GM12878 (cell line): ENCODE measurements around the gene ANKRD37. TPM values are rescaled to one million over a fixed set of nuclear protein-coding genes. Genes with fewer than 3 reads are reported as not detected.

Experiments
- ATAC-seq: fragments of 200-7000 bp; cut with Tn5 transposase; 3 replicates; pipeline ENCODE4 v1.9.1; 2020; ENCODE audit warnings: mild to moderate bottlenecking, moderate library complexity
- BruUV-seq: library from RNA; stranded (reverse); fragments of 400-500 nt; replicated peaks from 2 replicates; lab custom pipeline; 2021; lab: Mats Ljungman, UMichigan
- CTCF ChIA-PET: fragments of 300-600 bp; sonication (Branson Sonifier 250); formaldehyde crosslinking; extraction: SDS; loops from one replicate; lab custom pipeline; 2021; ENCODE audit warnings: inconsistent platforms; lab: Yijun Ruan, JAX
- POLR2A ChIA-PET: fragments of 350-600 bp; formaldehyde crosslinking; extraction: SDS; loops from one replicate; lab custom pipeline; 2021; ENCODE audit warnings: inconsistent platforms; lab: Charles Lee
- RAD21 ChIA-PET: fragments of 300-600 bp; sonication (Branson Sonifier 250); formaldehyde crosslinking; loops from one replicate; lab custom pipeline; 2023; ENCODE audit warnings: antibody characterized with exemption; ENCODE audit not compliant: unreplicated experiment; lab: Charles Lee
- SMC1A ChIA-PET: fragments of 300-600 bp; sonication (Branson Sonifier 250); formaldehyde crosslinking; loops from one replicate; lab custom pipeline; 2023; ENCODE audit not compliant: unreplicated experiment, uncharacterized antibody; lab: Charles Lee
- DNase-seq: peaks from one replicate; pipeline ENCODE4 v3.0.0-alpha.2; 2011; ENCODE audit warnings: low read depth, low spot score
- FAIRE-seq: peaks from 3 replicates; lab custom pipeline; 2011; peaks lifted over from hg19 to GRCh38; lab: Jason Lieb, UNC
- H2AFZ ChIP-seq: 2 replicates; pipeline ENCODE4 v1.6.0; 2011; ENCODE audit warnings: low read depth, low read length, control low read depth; ENCODE audit not compliant: control insufficient read depth
- H3K27ac ChIP-seq: 2 replicates; pipeline ENCODE4 v1.5.1; 2011; ENCODE audit warnings: control low read depth; ENCODE audit not compliant: control insufficient read depth, insufficient read depth
- H3K27me3 ChIP-seq, 2 experiments: replicated peaks in 1 of 2; 2 replicates each; pipeline versions ENCODE4 v1.6.0 to v1.6.1; 2011; ENCODE audit warnings: low read length in 1 of 2; ENCODE audit not compliant: control insufficient read depth in 2 of 2, insufficient read depth in 2 of 2
- H3K36me3 ChIP-seq, 2 experiments: 2 replicates each; pipeline ENCODE4 v1.5.1; 2011; ENCODE audit warnings: low read length in 1 of 2; ENCODE audit not compliant: control insufficient read depth in 2 of 2, insufficient read depth in 2 of 2
- H3K4me1 ChIP-seq: 2 replicates; pipeline ENCODE4 v1.6.1; 2011; ENCODE audit warnings: mild to moderate bottlenecking, low read length, moderate library complexity, mixed read lengths; ENCODE audit not compliant: control insufficient read depth, insufficient read depth
- H3K4me2 ChIP-seq: 2 replicates; pipeline ENCODE4 v1.6.0; 2011; ENCODE audit warnings: control low read depth; ENCODE audit not compliant: control insufficient read depth, insufficient read depth
- H3K4me3 ChIP-seq: fragments of 200-600 bp; sonication (generic); 2 replicates; pipeline ENCODE4 v1.5.1; 2016
- H3K79me2 ChIP-seq: 2 replicates; pipeline ENCODE4 v1.6.0; 2011; ENCODE audit warnings: low read length; ENCODE audit not compliant: control insufficient read depth, insufficient read depth
- H3K9ac ChIP-seq: 2 replicates; pipeline ENCODE4 v1.8.0; 2011; ENCODE audit warnings: low read length, control low read depth, mixed read lengths; ENCODE audit not compliant: control insufficient read depth, insufficient read depth
- H3K9me3 ChIP-seq: replicated peaks from 3 replicates; pipeline ENCODE4 v1.5.1; 2011; ENCODE audit warnings: mild to moderate bottlenecking, low read length; ENCODE audit not compliant: control insufficient read depth, insufficient read depth
- H4K20me1 ChIP-seq: 2 replicates; pipeline ENCODE4 v1.6.0; 2011; ENCODE audit not compliant: control insufficient read depth, insufficient read depth
- JUND ChIP-seq: IDR thresholded peaks from 2 replicates; pipeline ENCODE4 v1.6.1; 2012; ENCODE audit warnings: low read depth, mild to moderate bottlenecking, low read length, improper control_type of control experiment, moderate library complexity
- MTA3 ChIP-seq: IDR thresholded peaks from 2 replicates; pipeline ENCODE4 v1.6.1; 2012; ENCODE audit warnings: low read length, inconsistent platforms, borderline replicate concordance
- RCOR1 ChIP-seq: conservative IDR thresholded peaks from 2 replicates; pipeline ENCODE4 v1.6.1; 2012; ENCODE audit warnings: low read depth, low read length, improper control_type of control experiment
- SMAD5 ChIP-seq: IDR thresholded peaks from 2 replicates; pipeline ENCODE4 v1.6.1; 2016; ENCODE audit warnings: antibody characterized with exemption, low read depth
- SREBF2 ChIP-seq: IDR thresholded peaks from 2 replicates; pipeline ENCODE4 v1.6.1; 2012; ENCODE audit warnings: mild to moderate bottlenecking, low read length
- SRF ChIP-seq, 2 experiments: IDR thresholded peaks; 2 replicates each; pipeline ENCODE4 v1.6.1; 2011; ENCODE audit warnings: low read depth in 2 of 2, low read length in 2 of 2, mild to moderate bottlenecking in 1 of 2, moderate library complexity in 1 of 2
- USF1 ChIP-seq: IDR thresholded peaks from 2 replicates; pipeline ENCODE4 v1.6.1; 2011; ENCODE audit warnings: borderline replicate concordance, low read depth, mild to moderate bottlenecking, moderate library complexity, mixed read lengths, low read length; ENCODE audit not compliant: insufficient read depth; ENCODE audit errors: extremely low read length
- ZNF217 ChIP-seq: fragments of 450-650 bp; IDR thresholded peaks from 2 replicates; pipeline ENCODE4 v1.6.1; 2017; ENCODE audit warnings: antibody characterized with exemption, mild to moderate bottlenecking
- ZSCAN29 ChIP-seq: fragments of 450-650 bp; IDR thresholded peaks from 2 replicates; pipeline ENCODE4 v1.6.1; 2017; ENCODE audit warnings: mild to moderate bottlenecking, moderate library complexity
- in situ Hi-C: fragments of 300-500 bp; cut with MboI; formaldehyde crosslinking; loops from 9 replicates; pipeline ENCODE4 v1.14.3; 2018; ENCODE audit warnings: mixed read lengths
- intact Hi-C: fragments of 100-400 bp; cut with micrococcal nuclease; formaldehyde crosslinking; loops from one replicate; pipeline ENCODE4 v1.14.2; 2022; ENCODE audit not compliant: unreplicated experiment
- polyA plus RNA-seq, 11 experiments: library from polyadenylated mRNA; depleted of rRNA in 4 of 11; unstranded in 6 of 11; stranded (reverse) in 5 of 11; fragments of >200 nt; fragmentation: Nextera tagmentation in 4 of 11; fragmentation: Illumina TruSeq in 1 of 11; extraction: Ambion mirVana in 4 of 11; extraction: Trizol in 1 of 11; gene quantifications; 1 replicate in 1 of 11; 2 replicates in 10 of 11; pipeline versions ENCODE4 v1.2.1 to v1.2.3, GENCODE V29; 2011 to 2016; ENCODE audit warnings: inconsistent platforms in 2 of 11, missing spikeins in 2 of 11, low read depth in 1 of 11
- total RNA-seq, 4 experiments: library from RNA; depleted of rRNA in 3 of 4; stranded (reverse); fragments of >200 nt in 3 of 4; fragmentation: Illumina TruSeq in 1 of 4; extraction: Trizol in 1 of 4; gene quantifications; 2 replicates each; pipeline versions ENCODE4 v1.2.1 to v1.2.3, GENCODE V29; 2013 to 2021

Gene ANKRD37
- total and polyA plus RNA-seq, 10 of the 15 experiments (the other 5 are each of a cell fraction or from before 2014, with no cell fraction given) = 10.6 to 67.9 (median 24.2) TPM

GRCh38 chr4:185382754-185383153 is 13.9 kb upstream of the ANKRD37 start:
- H3K27me3 ChIP-seq = no peaks in the 10 kb centered on the region
- H3K79me2 ChIP-seq = no peaks in the 10 kb centered on the region
- ATAC-seq = no peak
- CTCF ChIA-PET = no interaction called here
- intact Hi-C loops = no loop called here
- in situ Hi-C loops = no loop called here
- FAIRE-seq = no peak
- no peak overlapping the region for H2AFZ ChIP-seq
- H3K9ac ChIP-seq = no peak overlapping the region
- no peaks in the 10 kb centered on the region for H3K4me1 ChIP-seq
- no peak for DNase-seq
- H3K36me3 ChIP-seq = peaks cover 0 to 3% of the 10 kb centered on the region in 2 experiments; a peak in 1 of 4 replicates
- RAD21 ChIA-PET = no interaction called here
- SMC1A ChIA-PET = no interaction called here
- H3K4me3 ChIP-seq = no peak overlapping the region
- TF ChIP-seq JUND (no peak), USF1 (no peak), ZNF217 (no peak), SREBF2 (no peak), SMAD5 (no peak), MTA3 (no peak), SRF (IDR thresholded peaks at IDR 0.05; ENCODE audit: low read depth in 2 of 2, low read length in 2 of 2) (no peak), ZSCAN29 (no peak), RCOR1 (no peak)
- TF ChIP-seq, all 136 proteins: peak for 0
- Histone ChIP-seq H3K27ac (no peak overlapping the region), H3K4me2 (no peak overlapping the region), H4K20me1 (no peaks in the 10 kb centered on the region), H3K9me3 (no peaks in the 10 kb centered on the region; the same call in 1 of the 3 replicates)
- BruUV-seq = no TSS peak
- POLR2A ChIA-PET = no interaction called here
